GM23338 (cell line): Measurements from ENCODE around the gene PDYN. TPM values are rescaled to one million over a fixed set of nuclear protein-coding genes. Genes with fewer than 3 reads are reported as not detected.

Experiments used
- ATAC-seq: fragments of 200-7000 bp; cut with Tn5 transposase; 3 replicates; pipeline ENCODE4 v1.9.1; 2020
- DNase-seq: peaks from one replicate; pipeline ENCODE4 v3.0.0-alpha.2; 2015; ENCODE audit warnings: low spot score
- H2AFZ ChIP-seq: fragments of 200-600 bp; sonication (generic); 2 replicates; pipeline ENCODE4 v1.8.0; 2016; ENCODE audit warnings: antibody characterized with exemption, mild to moderate bottlenecking, moderate library complexity
- H3F3A ChIP-seq: fragments of 200-600 bp; sonication (generic); replicated peaks from 2 replicates; pipeline ENCODE4 v1.8.0; 2017; ENCODE audit warnings: antibody characterized with exemption, mixed run types, low read depth
- H3K27ac ChIP-seq: fragments of 200-600 bp; sonication (generic); 2 replicates; pipeline ENCODE4 v1.6.1; 2016; ENCODE audit warnings: low read depth
- H3K27me3 ChIP-seq: fragments of 200-600 bp; sonication (generic); 2 replicates; pipeline ENCODE4 v1.8.0; 2016; ENCODE audit warnings: mild to moderate bottlenecking, mixed run types, moderate library complexity; ENCODE audit not compliant: insufficient read depth
- H3K36me3 ChIP-seq: fragments of 200-600 bp; sonication (generic); 2 replicates; pipeline ENCODE4 v1.8.0; 2016; ENCODE audit warnings: mild to moderate bottlenecking; ENCODE audit not compliant: insufficient read depth
- H3K4me1 ChIP-seq: fragments of 200-600 bp; sonication (generic); 2 replicates; pipeline ENCODE4 v1.8.0; 2016; ENCODE audit warnings: mild to moderate bottlenecking, moderate library complexity; ENCODE audit not compliant: insufficient read depth
- H3K4me2 ChIP-seq: fragments of 200-600 bp; sonication (generic); 2 replicates; pipeline ENCODE4 v1.7.1; 2017; ENCODE audit warnings: mixed run types
- H3K4me3 ChIP-seq: fragments of 200-600 bp; sonication (generic); 2 replicates; pipeline ENCODE4 v1.6.1; 2016; ENCODE audit warnings: mixed run types
- H3K79me2 ChIP-seq: fragments of 200-600 bp; sonication (generic); replicated peaks from 2 replicates; pipeline ENCODE4 v1.8.0; 2017; ENCODE audit warnings: mild to moderate bottlenecking; ENCODE audit not compliant: insufficient read depth
- H3K9me2 ChIP-seq: fragments of 200-600 bp; sonication (generic); 2 replicates; pipeline ENCODE4 v1.8.0; 2017; ENCODE audit not compliant: insufficient read depth
- H4K20me1 ChIP-seq: fragments of 200-600 bp; sonication (generic); replicated peaks from 2 replicates; pipeline ENCODE4 v1.8.0; 2017; ENCODE audit warnings: mild to moderate bottlenecking; ENCODE audit not compliant: insufficient read depth
- H3K27ac Mint-ChIP-seq: 2 replicates; pipeline ENCODE4 v1.8.0; 2020; ENCODE audit warnings: inconsistent platforms, mild to moderate bottlenecking, moderate library complexity, mixed read lengths
- H3K27me3 Mint-ChIP-seq: 3 replicates; pipeline ENCODE4 v1.8.0; 2022; ENCODE audit warnings: low read depth, mild to moderate bottlenecking, moderate library complexity, mixed read lengths, inconsistent platforms; ENCODE audit not compliant: insufficient read depth, poor library complexity
- H3K36me3 Mint-ChIP-seq: 3 replicates; pipeline ENCODE4 v1.8.0; 2021; ENCODE audit warnings: low read depth, mild to moderate bottlenecking, inconsistent platforms, moderate library complexity, mixed read lengths
- H3K4me1 Mint-ChIP-seq: 3 replicates; pipeline ENCODE4 v1.8.0; 2020; ENCODE audit warnings: mild to moderate bottlenecking, inconsistent platforms, mixed read lengths
- H3K4me3 Mint-ChIP-seq: 3 replicates; pipeline ENCODE4 v1.8.0; 2021; ENCODE audit warnings: moderate library complexity, mild to moderate bottlenecking, inconsistent platforms, mixed read lengths
- H3K9me3 Mint-ChIP-seq: 3 replicates; pipeline ENCODE4 v1.8.0; 2020; ENCODE audit warnings: moderate library complexity, mild to moderate bottlenecking, inconsistent platforms, mixed read lengths
- CREB1 ChIP-seq: fragments of 250-450 bp; sonication (Bioruptor Pico); IDR thresholded peaks from 2 replicates; pipeline ENCODE4 v1.5.0; 2020; ENCODE audit warnings: low read depth, mild to moderate bottlenecking, moderate library complexity
- ETS1 ChIP-seq: IDR thresholded peaks from 2 replicates; pipeline ENCODE4 v1.6.1; 2016; ENCODE audit warnings: antibody characterized with exemption
- EZH2 ChIP-seq: fragments of 200-600 bp; sonication (generic); IDR thresholded peaks from one replicate; pipeline ENCODE4 v1.8.0; 2017; ENCODE audit warnings: antibody characterized with exemption, mild to moderate bottlenecking, low read depth; ENCODE audit not compliant: unreplicated experiment
- EZH2phosphoT487 ChIP-seq: fragments of 200-600 bp; sonication (generic); IDR thresholded peaks from one replicate; pipeline ENCODE4 v1.8.1; 2018; ENCODE audit warnings: antibody characterized with exemption; ENCODE audit not compliant: unreplicated experiment
- JUNB ChIP-seq: IDR thresholded peaks from one replicate; pipeline ENCODE4 v1.6.1; 2016; ENCODE audit warnings: antibody characterized with exemption; ENCODE audit not compliant: unreplicated experiment
- NANOG ChIP-seq: IDR thresholded peaks from 2 replicates; pipeline ENCODE4 v1.6.1; 2016; ENCODE audit warnings: antibody characterized with exemption, borderline replicate concordance
- REST ChIP-seq: IDR thresholded peaks from one replicate; pipeline ENCODE4 v1.6.1; 2018; ENCODE audit warnings: antibody characterized with exemption; ENCODE audit not compliant: unreplicated experiment
- STAT1 ChIP-seq: IDR thresholded peaks from one replicate; pipeline ENCODE4 v1.6.1; 2016; ENCODE audit warnings: antibody characterized with exemption; ENCODE audit not compliant: unreplicated experiment
- ZNF331 ChIP-seq: fragments of 250-450 bp; sonication (Bioruptor Pico); IDR thresholded peaks from 2 replicates; pipeline ENCODE4 v1.5.0; 2020; ENCODE audit warnings: low read depth, mild to moderate bottlenecking, moderate library complexity
- ZNF462 ChIP-seq: fragments of 250-450 bp; sonication (Bioruptor Pico); IDR thresholded peaks from 2 replicates; pipeline ENCODE4 v1.5.0; 2020; ENCODE audit warnings: mild to moderate bottlenecking, moderate library complexity
- polyA plus RNA-seq: library from polyadenylated mRNA; unstranded; fragments of >200 nt; fragmentation: Nextera tagmentation; extraction: Ambion mirVana; gene quantifications from 2 replicates; pipeline ENCODE4 v1.2.1, GENCODE V29; 2016
- total RNA-seq: library from RNA; depleted of rRNA; stranded (reverse); fragments of >200 nt; shearing (Covaris generic); gene quantifications from 2 replicates; pipeline ENCODE4 v1.2.3, GENCODE V29; 2014

PDYN gene
- total and polyA plus RNA-seq, 2 experiments from 2014 or later = 0.21 to 0.24 TPM

GRCh38 chr20:1995531-1996310, 1.9 kb upstream of the PDYN start (continued):
- TF ChIP-seq STAT1 = no peak
- no peak for TF ChIP-seq EZH2
- no peak for TF ChIP-seq CREB1
- no peak for TF ChIP-seq EZH2phosphoT487
- no peak for TF ChIP-seq ZNF462 (CRISPR knock-in tag)

- ATAC-seq = no peak
- no peaks in the 10 kb centered on the region for H3F3A ChIP-seq
- peaks cover 24% of the 10 kb centered on the region for H3K4me1 ChIP-seq
- no peak overlapping the region for H3K4me2 ChIP-seq
- H3K36me3 ChIP-seq = no peaks in the 10 kb centered on the region
- Mint-ChIP-seq H3K27ac (no peak overlapping the region), H3K36me3 (no peaks in the 10 kb centered on the region), H3K4me3 (no peak overlapping the region), H3K9me3 (no peaks in the 10 kb centered on the region), H3K4me1 (peaks cover 34% of the 10 kb centered on the region), H3K27me3 (peaks cover 21% of the 10 kb centered on the region)
- H3K4me3 ChIP-seq = no peak overlapping the region
- H3K27ac ChIP-seq = no peak overlapping the region
- no peaks in the 10 kb centered on the region for H3K9me2 ChIP-seq
- no peaks in the 10 kb centered on the region for H3K27me3 ChIP-seq
- no peaks in the 10 kb centered on the region for H3K79me2 ChIP-seq
- DNase-seq = no peak
- H4K20me1 ChIP-seq = no peaks in the 10 kb centered on the region
- H2AFZ ChIP-seq = no peak overlapping the region; the same call in 1 of the 2 replicates
- TF ChIP-seq REST (no peak), NANOG (no peak), JUNB (no peak), CREB1 (no peak), ETS1 (no peak), ZNF331 (CRISPR knock-in tag) (no peak)
These were observed 769 bp upstream of the PDYN start for GRCh38 chr20:1994627-1995026.
